RCC 7860 (cell line): ENCODE measurements around the gene TNN.

Experiments used
- DNase-seq: peaks from one replicate; pipeline ENCODE4 v3.0.0-alpha.2; 2015; ENCODE audit warnings: low spot score
- FAIRE-seq: peaks from 2 replicates; lab custom pipeline; 2012; peaks lifted over from hg19 to GRCh38; lab: Jason Lieb, UNC

Gene TNN

DNA sequence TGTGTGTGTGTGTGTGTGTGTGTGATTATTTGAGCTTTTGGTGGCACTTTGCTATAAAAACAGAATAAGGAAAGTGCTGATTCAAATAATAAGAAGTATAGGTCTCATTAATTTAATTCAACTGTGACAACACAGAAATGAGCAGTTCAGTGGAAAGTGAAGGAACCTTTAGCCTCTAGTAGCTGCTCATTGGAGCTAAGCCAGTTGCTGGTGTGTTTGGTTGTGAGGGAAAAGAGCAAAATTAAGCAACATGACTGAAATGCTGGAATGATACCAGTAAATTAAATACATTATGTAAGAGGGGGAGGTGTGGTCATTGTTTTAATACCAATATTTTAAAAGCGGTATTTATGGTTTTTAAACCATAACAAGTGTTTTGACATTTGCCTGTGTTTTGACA lies 69.7 kb downstream of the TNN start:
- DNase-seq (no peak), FAIRE-seq (no peak)

DNA sequence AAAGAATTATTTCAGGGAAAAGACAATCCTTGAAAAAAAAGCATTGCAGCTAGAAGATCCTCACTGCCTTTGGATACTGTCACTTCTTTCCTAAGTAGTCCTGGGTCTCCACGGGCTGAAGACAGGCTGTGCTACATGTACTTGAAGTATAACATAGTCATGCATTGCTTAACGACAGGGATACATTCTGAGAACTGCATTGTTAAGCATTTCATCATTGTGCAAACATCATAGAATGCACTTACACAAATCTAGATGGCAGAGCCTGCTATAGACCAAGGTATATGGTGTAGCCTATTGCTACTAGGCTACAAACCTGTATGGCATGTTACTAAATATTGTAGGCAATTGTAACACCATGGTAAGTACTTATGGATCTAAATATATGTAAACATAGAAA lies 70.9 kb downstream of the TNN start:
- DNase-seq: no peak
- FAIRE-seq: no peak

DNA sequence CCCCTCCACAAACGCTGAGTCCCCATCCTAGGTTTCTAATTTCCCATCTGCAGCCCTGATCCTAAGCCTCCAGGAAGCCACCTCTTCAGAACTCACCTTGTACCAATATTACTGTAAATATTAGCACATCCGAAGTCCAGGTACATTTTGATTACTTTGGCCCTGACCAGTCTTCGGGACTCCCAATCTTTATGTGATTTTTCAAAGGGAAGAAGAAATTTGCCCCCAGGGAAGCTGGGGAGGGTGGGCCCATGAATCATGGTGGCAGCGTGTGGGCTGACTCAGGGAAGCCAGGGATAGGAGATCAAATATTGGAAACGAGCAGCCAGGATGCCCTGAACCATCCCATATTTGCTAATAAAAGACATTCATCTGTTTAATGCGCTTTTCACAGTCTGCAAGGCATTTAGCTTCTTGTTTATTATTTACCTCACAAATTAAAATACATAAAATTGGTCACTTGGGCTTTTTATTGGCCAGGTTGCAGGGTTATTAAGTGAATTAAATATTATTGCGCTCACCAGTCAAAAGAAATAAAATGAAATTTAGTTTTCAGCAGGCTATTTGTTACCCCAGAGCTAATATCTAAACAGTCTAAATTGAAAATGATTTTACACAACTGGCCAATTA lies 78.4 kb downstream of the TNN start:
- no peak for FAIRE-seq
- DNase-seq: no peak

DNA sequence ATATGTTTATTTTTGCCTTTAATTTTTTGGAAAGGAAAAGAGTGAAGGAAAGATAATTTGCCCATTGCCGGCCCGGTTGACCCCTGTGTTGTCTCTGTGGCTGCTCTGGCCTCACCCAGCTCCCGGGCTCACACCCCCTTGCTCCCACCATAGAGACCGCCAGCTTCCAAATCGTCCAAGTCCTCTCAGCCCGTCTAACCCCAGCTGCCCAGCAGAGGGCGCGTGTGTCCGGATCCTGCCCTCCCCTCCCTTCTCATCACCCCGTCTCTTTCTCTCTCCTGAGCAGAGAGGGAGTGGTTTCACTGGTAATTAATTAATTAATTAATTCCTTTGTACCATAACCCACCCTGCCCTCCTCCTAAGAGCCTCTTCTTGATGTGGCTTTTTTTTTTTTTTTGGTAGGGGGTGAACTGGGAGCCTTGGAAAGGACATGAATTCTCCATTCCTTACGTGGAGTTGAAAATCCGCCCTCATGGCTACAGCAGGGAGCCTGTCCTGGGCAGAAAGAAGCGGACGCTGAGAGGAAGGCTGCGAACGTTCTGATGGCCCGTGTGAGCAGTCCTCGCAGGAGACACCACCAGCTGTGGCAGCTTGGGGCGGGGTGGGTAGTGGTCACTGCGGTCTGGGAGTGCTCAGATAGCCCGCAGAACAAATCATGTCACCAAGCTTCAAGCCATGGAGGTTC lies 79.0 kb downstream of the TNN start:
- DNase-seq: peak; percentile 20
- FAIRE-seq: no peak

DNA sequence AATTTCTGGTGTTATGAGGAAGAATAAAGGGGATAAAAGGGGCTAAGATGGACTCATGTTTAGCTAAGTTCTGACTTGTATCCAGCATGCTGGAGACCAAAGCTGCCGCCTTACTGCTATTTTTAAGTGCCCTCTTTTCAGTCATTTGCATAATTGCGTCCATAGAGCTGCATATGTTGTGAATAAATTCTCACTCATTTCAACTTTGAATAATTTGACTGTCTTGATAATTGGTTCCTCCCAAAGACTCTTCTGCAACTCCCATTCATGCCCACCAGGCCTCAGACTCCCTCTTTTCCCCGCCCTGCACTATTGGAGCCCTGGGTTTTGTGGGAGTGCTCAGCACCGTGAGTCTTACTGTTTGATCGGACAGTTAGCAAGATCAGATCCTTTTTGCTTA lies 79.9 kb downstream of the TNN start:
- FAIRE-seq: no peak
- DNase-seq: no peak

DNA sequence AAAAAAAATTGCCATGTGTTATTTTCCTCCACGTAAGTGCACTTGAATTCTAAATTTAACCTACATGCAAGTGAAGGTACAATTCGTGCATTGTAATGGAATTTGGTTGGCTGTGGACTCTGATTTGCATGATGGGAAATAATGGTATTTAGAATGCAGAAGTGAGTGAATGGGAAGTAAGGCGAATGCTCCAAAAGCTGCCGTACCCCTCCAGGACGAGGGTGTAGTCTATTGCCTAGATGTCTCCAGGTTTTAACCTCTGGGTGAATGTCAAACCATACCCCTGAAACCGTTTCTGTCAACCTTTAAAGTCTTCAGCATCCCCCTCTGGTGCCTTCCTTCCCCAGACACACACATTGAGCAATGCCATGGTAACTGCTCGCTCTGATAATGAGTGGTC lies 80.4 kb downstream of the TNN start:
- no peak for FAIRE-seq

DNA sequence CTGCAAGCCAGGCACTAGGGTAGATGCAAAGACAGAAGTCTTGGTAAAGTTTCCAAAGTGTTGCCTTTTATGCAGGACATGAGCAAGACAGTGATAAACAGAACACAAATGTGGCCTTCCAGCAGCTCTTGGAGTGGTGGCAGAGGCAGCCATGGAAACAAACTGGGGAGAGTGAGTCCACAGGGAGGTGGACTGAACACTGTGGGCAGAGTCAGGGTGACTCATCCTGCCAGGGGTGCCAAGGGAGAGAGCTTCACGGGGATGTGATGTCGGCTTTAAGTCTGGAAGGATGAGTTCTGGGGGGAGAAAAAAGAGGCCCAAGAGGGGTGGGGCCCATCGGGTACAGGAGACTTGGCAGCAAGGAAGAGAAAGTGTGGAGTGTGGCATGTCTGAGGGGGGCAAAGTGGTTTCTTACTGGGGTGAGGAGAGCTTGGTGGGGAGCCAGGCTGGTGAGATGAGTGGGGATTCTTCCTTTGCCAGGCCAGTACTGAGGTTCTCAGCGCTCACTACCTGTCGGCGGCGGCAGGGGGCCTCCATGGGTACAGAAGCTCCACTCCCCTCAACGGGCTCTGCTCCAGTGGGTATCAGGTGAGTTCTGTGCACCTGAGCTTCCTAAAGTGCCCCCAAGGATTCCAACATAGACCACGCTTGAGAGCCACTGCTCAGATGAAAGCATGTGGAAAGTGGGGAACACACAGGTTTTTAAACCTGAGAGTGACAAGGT lies 83.1 kb downstream of the TNN start:
- FAIRE-seq: no peak
- peak; percentile 32 for DNase-seq

More for the DNA sequence above, 80.4 kb downstream of the TNN start:
- no peak for DNase-seq

DNA sequence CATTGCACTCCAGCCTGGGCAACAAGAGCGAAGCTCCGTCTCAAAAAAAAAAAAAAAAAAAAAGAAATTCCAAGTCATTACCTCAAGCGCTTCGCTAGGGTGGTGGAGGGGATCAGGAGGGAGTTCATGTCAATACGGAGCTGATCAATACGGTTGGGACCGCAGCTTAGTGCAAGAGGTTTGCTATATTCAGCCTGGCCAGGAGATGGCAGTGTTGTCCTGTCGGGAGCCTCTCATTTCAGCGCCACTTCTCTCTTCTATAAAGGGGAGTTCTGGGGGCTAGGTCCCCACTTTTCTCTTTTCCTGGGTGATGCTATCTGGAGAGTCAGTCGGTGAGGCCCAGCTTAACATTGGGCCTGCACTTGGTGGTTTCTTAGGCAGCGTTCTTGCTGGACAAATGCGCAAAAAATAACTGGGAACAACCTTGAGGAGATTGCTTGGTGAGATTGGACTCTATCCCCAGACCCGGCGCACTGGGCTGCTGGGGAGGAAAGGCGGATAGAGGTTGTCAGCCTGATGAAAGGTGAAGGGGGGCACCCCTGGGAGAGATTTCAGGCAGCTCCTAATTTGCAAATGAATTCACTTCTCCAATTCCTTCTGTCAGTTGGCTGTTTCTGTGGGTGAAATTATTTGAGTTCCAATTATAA lies 84.5 kb downstream of the TNN start:
- FAIRE-seq (no peak), DNase-seq (no peak)

DNA sequence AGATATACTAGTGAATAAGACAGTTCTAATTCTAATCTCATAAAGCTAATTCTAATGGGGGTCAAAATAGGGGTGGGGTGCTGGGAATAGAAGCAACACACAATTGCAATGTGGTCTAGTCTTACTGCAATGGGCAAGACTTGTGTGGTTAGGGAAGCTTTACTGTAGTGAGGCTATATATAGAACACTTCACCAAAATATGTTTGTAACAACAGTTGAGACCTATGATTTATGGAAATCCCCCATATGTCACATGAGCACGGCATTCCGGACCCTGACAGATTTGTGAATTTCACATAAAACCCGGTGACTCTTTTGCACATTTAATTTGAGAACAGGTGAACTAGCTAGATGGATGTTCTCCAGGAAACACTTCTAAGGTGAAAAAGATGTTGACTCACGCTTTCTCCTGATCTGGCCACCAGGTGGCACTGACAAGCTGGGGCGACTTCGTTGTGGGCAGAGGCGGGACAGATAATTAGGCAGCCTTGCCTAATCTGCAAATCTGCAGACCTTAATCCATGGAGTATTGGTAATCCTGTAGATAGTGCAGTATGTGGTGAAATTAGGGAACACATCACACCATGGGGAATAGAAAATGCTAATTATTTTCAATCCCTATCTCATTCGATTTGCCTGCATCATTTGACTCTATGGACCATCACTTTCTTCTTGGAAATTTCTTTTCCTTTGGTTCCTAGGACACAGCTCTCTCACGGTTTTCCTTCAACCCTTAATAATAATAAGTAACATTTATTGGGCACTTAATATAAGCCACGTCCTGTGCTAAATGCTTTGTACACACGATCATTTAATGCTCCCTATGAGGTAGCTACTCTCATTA lies 87.2 kb downstream of the TNN start:
- FAIRE-seq (no peak), DNase-seq (no peak)

DNA sequence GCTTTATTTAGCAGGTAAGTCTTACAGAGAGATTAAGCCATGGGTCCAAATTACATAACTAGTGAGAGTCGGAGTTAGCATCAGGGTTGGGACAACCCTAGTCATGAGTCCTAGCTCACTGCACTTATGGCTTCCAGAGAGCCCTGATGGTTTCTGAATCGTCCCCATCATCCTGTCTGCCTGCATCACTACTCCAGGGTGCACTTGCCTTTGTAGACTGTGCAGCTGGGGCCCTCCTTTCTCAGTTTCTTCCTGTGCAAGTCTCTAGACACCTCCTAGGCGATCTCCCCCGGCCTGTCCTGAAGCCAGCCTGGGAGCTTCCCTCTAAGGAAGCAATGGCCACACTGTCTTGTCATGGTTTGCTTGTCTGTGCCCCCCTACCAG lies 87.8 kb downstream of the TNN start:
- DNase-seq (no peak), FAIRE-seq (no peak)

DNA sequence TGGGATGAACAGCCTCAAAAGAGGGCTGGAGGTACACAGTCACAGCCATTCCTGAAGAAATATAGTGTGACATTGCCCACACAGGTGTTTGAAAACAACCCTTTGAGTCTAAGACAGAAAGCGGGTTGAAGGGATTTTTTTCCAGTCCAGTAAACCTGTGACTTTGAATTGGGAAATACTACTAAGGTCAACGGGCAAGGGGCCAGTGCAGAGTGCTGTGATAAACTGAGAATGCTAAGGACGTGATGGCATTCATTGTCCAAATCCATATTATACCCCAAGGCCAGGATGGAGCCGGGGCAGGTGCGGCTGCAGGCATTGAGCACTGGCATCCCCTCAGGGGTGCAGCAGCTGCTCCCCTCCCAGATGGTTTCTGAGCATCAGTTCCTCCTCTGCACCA lies 88.3 kb downstream of the TNN start:
- FAIRE-seq: no peak
- no peak for DNase-seq

DNA sequence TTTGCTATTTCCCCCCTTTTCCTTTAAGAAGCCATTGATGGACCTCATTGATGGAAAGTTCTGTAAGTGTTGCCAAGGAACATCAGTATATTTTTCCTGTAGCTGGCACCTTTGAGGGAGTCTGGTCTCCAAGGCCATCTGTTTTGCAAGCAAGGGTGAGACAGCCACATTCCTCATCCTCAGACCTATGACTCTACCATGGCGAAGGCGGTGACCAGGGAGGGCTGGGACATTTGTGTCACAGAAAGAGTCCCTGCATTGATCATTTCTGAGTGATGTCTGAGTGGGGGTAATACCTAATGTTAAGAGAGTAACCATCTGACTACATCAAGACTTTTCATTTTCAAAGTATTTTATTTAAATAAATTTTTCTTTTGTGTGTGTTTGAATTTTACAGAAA lies 89.6 kb downstream of the TNN start:
- FAIRE-seq (no peak), DNase-seq (no peak)

DNA sequence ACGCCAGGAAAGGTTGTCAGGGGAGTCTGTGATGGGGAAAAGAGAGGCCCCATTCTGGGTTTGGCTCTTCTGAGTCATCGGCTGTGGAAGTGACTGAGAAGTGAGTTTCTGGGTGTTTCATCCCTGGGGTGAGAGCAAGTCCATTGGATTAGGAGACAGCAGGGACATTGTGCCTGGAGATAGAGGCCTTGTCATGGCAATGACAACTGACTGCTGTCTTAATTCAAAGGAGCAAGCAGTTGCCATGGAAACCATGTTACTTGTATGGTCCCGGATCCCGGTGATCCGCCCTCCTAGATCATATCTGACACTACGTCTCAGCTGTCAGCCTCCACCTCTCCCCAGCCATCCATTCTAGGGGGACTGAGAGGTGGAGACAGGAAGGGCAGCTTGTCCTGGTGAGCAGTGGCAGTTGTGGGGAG lies 90.5 kb downstream of the TNN start:
- FAIRE-seq: no peak
- DNase-seq: no peak

DNA sequence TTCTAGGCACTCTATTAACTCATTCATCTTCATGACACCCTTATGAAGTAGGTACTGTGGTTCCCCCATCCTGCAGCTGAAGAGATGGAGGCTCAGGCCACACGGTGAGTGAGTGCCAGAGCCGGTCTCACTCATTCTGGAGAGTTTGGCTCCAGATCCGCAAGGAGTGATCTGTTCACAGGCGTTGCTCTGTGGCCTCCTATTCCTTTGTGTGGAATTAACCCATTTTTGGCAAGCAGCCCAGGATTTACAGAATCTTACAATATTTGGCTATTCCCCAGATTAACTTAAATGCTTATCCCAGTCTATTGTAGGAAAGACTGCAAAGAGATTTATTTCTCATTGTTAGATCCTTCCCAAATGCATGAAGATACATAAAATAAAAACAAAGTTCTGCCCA lies 95.3 kb downstream of the TNN start:
- FAIRE-seq: no peak
- no peak for DNase-seq

DNA sequence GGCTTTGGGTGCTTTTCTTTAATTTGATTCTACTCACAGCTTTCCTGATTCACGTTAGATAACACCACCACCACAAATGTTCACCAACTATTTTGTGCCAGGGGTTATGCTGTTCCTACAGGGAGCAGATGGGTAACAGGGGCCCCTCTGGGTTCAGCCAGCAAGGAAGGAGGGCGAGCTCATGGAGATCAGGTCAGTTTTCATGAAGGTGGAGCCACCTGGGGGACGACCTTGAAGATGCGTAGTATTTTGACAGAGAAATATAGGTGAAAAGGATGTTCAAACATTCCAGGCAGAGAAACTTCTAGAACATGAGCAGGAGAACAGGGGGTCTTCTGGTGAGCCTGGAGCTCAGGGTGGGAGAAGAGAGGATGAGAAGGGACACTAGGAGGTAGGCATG lies 96.1 kb downstream of the TNN start:
- FAIRE-seq: no peak
- no peak for DNase-seq

DNA sequence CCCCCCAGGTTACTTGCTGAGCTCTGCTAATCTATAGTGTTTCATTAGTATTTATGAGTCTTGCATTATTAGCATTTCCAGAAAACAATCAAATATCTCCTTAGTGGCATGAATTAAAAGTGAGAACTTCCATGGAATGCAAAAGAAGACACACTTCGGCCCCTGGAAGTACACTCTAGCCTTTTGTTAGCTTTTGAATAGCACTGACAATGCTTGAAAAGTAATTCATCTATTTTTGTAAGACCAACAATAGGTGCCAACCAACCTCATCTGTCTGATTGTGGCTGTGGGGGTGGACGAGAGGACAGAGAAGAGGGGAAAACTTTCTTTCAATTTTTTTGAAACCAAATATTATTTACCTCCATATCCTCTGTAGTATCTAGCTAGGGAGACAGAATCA lies 97.1 kb downstream of the TNN start:
- FAIRE-seq (no peak), DNase-seq (no peak)

DNA sequence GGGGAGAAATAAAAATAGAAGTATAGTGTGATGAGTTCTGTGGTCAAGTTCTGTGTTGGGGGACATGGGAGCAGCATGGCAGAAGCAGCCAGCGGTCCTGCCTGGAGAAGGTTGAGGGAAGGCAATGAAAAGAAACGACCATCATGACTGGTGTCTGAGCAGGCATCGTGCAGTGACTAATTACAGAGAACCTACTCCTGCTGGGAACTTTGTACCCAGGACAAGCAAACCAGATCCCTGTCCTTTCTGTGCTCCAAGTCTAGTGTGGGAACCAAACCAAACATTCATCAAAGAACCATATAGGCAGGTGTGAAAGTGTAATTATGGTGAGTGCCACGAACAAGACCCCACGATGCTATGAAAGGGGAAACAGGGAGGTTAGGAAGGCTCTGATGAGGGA lies 99.1 kb downstream of the TNN start:
- DNase-seq: no peak
- no peak for FAIRE-seq

DNA sequence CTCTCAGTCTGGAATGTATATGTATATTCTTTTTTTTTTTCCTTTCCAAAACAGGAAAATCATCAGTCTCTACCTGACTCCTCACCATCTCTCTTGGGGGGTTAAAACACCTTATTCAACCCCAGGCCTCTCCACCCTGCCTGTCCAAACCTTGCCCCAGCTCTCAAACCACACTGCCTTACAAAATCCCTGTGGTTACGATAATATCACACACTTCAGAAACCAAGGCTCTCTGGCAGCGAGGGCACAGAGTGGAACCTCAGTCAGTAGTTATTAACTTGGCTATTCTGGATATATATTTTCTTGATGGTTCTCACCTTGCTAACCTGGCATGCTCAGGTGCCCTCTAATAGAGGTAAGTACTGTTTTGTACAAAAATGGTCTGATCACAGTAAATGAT lies 100.2 kb downstream of the TNN start:
- FAIRE-seq (no peak), DNase-seq (no peak)

DNA sequence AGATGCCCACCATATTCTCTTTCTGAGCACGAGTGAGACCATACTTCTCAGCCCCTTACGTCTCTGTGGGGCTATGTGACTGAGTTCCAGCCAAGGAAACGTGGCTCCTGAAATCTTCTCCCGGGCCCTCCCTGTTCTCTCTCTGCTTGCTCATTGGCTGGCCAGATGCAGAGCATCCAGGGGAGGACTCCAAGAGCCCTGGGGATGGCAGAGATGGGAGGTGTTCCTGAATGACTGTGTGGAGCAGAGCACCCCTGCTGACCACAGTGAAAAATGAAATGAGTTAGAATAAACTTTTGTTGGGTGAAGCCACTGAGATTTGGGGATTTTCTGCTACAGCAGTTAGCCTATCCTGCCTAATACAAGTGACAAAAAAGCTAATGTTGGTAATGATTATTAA lies 101.1 kb downstream of the TNN start:
- DNase-seq (no peak), FAIRE-seq (no peak)

DNA sequence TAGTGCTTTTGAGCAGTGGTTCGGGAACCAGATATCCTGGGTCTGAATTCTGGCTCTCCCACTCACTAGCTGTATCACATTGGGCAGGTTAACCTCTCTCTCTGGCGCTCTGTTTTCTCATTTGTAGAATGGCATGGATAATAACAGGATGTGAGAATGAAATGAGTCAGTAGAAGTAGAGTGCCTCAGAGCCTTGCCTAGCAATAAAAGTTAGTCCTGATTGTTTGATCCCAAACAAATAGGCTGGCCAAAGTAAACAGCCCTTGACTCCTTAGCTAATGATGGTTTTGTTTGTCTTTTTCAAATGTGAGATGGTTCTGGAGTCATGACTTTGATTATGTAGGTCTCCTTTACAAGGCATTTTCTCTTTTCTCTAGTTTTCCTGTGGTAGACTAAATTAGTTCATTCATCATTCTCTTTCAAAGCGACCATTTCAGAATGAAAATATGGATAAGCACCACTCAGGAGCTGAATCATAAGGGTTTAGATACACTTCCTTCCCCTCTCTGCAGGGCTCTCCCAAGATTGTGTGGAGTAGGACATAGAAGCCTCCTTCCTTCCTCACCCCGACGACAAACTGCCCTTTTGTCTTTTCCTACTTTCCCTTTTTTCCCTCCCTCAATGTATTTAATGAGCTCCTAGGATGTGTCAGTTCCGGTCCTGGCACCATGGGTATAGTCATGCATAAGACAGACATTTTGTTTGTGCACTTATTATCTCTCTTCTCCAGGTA lies 101.8 kb downstream of the TNN start:
- FAIRE-seq (no peak), DNase-seq (no peak)
